ENCODE data around the gene UBE2E2.

Gene UBE2E2

DNA sequence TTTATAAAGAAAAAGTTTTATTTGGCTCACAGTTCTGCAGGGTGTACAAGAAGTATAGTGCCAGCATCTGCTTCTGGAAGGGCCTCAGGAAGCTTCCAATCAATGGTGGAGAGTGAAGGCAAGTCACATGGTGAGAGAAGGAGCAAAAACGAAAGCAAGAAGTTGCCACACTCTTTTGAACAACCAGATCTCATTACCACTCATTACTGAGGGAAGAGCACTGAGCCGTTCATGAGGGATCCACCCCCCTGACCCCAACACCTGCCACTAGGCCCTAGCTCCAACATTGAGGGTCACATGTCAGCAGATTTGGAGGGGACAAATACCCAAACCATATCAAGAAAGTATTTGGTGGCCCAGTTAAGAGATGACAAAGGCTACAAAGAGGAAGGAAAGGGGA is 363.4 kb downstream of the UBE2E2 start:
- Histone ChIP-seq H3K4me3 (ENCODE audit: low read length) (no peak overlapping the region), H3K36me3 (ENCODE audit: control insufficient read depth, insufficient read depth, low read length) (no peaks in the 10 kb centered on the region), H3K27me3 (ENCODE audit: control insufficient read depth, insufficient read depth, low read length) (no peaks in the 10 kb centered on the region), H3K4me1 (ENCODE audit: control insufficient read depth, insufficient read depth, low read length) (no peaks in the 10 kb centered on the region), H3K9ac (ENCODE audit: low read length) (no peak overlapping the region), H3K27ac (ENCODE audit: low read depth, low read length) (no peak overlapping the region)

DNA sequence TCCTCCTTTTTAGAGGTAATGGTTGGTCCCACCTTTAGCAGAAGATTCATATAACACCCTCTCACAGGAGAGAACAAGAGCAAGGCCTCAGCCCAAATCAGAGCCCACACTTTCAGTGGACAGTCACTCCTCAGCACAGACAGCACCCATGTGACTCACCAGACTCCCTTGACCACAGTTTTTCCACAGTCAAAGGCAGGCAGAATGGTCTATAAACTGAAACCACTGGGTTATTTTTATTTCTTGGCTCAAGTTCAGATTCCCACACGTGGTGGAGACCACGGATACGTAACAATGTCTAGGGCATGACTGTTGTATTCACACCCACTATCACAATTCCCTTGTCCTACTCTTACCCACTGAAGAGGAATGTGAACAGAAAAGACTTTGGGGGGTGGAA is 364.8 kb downstream of the UBE2E2 start:
- Histone ChIP-seq H3K4me3 (ENCODE audit: low read length) (no peak overlapping the region), H3K27ac (ENCODE audit: low read depth, low read length) (no peak overlapping the region), H3K36me3 (ENCODE audit: control insufficient read depth, insufficient read depth, low read length) (no peaks in the 10 kb centered on the region), H3K9ac (ENCODE audit: low read length) (no peak overlapping the region), H3K4me1 (ENCODE audit: control insufficient read depth, insufficient read depth, low read length) (no peaks in the 10 kb centered on the region), H3K27me3 (ENCODE audit: control insufficient read depth, insufficient read depth, low read length) (no peaks in the 10 kb centered on the region)

DNA sequence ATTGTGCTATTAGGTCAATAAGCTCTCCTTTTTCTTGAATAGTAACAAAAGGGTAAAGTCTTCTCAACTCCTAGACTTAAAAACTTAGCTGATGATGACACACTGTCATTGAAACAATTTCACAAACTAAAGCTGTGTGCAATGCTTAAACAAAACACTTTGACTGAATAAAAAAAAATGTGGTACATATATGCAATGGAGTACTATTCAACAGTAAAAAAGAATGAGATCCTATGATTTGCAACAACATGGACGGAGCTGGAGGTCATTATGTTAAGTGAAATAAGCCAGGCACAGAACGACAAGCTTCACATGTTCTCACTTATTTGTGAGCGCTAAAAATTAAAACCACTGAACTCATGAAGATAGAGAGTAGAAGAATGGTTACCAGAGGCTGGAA is 370.7 kb downstream of the UBE2E2 start:
- Histone ChIP-seq H3K36me3 (ENCODE audit: control insufficient read depth, insufficient read depth, low read length) (no peaks in the 10 kb centered on the region), H3K4me1 (ENCODE audit: control insufficient read depth, insufficient read depth, low read length) (no peaks in the 10 kb centered on the region), H3K9ac (ENCODE audit: low read length) (no peak overlapping the region), H3K27me3 (ENCODE audit: control insufficient read depth, insufficient read depth, low read length) (no peaks in the 10 kb centered on the region), H3K27ac (ENCODE audit: low read depth, low read length) (no peak overlapping the region), H3K4me3 (ENCODE audit: low read length) (no peak overlapping the region)

DNA sequence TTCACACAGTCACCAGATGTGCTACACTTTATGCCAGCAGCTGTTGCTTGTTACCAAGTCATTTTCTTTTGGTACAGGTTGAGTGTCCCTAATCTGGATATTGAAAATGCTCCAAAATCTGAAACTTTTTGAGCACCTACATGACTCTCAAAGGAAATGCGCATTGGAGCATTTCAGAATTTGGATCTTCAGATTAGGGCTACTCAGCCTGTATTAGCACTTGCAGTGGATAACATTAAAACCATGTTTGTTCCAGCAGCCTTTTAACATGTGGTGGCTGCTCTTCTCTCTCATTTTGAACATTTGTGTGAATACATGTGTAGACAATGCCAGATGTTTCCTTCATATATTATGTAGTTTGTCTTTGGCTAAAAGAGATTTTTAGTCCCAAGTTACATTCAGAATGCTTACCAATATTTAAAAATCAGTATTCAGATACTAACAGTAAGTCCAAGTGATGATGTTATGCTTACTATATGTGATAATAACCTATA is 371.7 kb downstream of the UBE2E2 start:
- Histone ChIP-seq H3K36me3 (ENCODE audit: control insufficient read depth, insufficient read depth, low read length) (no peaks in the 10 kb centered on the region), H3K9ac (ENCODE audit: low read length) (no peak overlapping the region), H3K27me3 (ENCODE audit: control insufficient read depth, insufficient read depth, low read length) (no peaks in the 10 kb centered on the region), H3K27ac (ENCODE audit: low read depth, low read length) (no peak overlapping the region), H3K4me3 (ENCODE audit: low read length) (no peak overlapping the region), H3K4me1 (ENCODE audit: control insufficient read depth, insufficient read depth, low read length) (no peaks in the 10 kb centered on the region)

DNA sequence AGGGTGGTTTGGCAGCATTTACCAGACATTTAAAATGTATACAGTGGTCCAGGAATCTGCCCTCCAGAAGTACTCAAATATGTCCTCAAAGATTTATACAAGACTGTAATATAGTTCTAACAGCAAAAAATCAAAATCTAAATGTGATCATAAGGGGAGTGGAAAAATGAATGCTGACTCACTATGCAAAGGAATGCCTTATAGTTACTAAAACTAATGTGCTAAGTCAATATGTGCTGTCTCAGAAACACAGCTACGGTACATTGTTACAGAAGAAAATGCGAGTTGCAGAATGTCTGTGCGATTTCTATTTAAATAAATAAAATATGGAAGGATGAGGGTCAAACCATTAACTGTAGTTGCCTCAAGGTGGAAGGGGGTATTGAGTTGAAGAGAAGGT is 372.6 kb downstream of the UBE2E2 start:
- Histone ChIP-seq H3K9ac (ENCODE audit: low read length) (no peak overlapping the region), H3K4me3 (ENCODE audit: low read length) (no peak overlapping the region), H3K27me3 (ENCODE audit: control insufficient read depth, insufficient read depth, low read length) (no peaks in the 10 kb centered on the region), H3K4me1 (ENCODE audit: control insufficient read depth, insufficient read depth, low read length) (no peaks in the 10 kb centered on the region), H3K27ac (ENCODE audit: low read depth, low read length) (no peak overlapping the region), H3K36me3 (ENCODE audit: control insufficient read depth, insufficient read depth, low read length) (no peaks in the 10 kb centered on the region)

DNA sequence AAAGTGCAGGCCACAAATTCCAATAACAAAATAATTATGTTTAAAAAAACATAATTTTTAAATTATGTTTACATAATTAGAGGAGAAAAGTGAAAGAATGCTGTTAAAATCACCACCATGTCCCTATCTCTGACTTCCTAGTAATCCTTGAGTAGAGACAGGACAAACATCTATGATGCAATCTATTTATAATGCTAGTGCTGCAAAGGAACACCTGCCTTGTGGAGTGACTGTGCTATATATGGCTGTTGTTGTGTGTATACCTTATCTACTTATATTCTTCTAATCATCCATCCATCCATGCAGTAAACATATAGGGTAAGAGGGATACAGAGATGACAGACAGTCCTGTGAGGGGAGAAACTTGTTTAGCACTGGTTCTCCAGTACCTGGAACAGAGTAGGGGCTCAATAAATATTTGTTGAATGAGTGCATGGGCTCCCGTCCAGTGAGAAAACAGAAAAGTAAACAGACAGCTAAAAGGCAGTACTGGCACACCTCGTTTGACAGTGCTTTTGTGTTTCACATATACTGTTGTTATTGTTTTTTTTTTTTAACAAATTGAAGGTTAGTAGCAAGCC is 373.3 kb downstream of the UBE2E2 start:
- H3K27me3 ChIP-seq (ENCODE audit: control insufficient read depth, insufficient read depth, low read length): no peaks in the 10 kb centered on the region
- no peaks in the 10 kb centered on the region for H3K36me3 ChIP-seq (ENCODE audit: control insufficient read depth, insufficient read depth, low read length)
- no peak overlapping the region for H3K9ac ChIP-seq (ENCODE audit: low read length)
- no peaks in the 10 kb centered on the region for H3K4me1 ChIP-seq (ENCODE audit: control insufficient read depth, insufficient read depth, low read length)
- no peak overlapping the region for H3K27ac ChIP-seq (ENCODE audit: low read depth, low read length)
- no peak overlapping the region for H3K4me3 ChIP-seq (ENCODE audit: low read length)

DNA sequence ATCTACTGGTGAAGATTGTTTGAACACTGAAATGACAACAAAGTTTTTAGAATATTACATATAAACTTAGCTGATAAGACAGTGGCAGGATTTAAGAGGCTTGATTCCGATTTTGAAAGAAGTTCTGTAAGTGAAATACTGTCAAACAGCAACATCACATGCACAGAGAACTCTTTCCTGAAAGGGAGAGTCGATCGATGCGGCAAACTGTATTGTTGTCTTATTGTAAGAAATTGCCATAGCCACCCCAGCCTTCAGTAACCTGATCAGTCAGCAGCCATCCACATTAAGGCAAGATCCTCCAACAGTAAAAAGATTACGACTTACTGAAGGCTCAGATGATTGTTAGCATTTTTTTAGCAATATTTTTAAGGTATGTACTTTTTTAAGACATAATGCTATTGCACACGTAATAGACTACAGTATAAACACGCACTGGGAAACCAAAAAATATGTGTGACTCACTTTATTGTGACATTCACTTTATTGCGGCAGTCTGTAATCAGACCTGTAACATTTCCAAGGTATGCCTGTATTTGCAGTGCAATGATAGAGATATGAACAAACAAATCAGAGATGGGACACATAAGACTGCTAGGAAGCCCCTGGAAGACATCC is 377.1 kb downstream of the UBE2E2 start:
- Histone ChIP-seq H3K27ac (ENCODE audit: low read depth, low read length) (no peak overlapping the region), H3K36me3 (ENCODE audit: control insufficient read depth, insufficient read depth, low read length) (no peaks in the 10 kb centered on the region), H3K9ac (ENCODE audit: low read length) (no peak overlapping the region), H3K27me3 (ENCODE audit: control insufficient read depth, insufficient read depth, low read length) (no peaks in the 10 kb centered on the region), H3K4me3 (ENCODE audit: low read length) (no peak overlapping the region), H3K4me1 (ENCODE audit: control insufficient read depth, insufficient read depth, low read length) (no peaks in the 10 kb centered on the region)

DNA sequence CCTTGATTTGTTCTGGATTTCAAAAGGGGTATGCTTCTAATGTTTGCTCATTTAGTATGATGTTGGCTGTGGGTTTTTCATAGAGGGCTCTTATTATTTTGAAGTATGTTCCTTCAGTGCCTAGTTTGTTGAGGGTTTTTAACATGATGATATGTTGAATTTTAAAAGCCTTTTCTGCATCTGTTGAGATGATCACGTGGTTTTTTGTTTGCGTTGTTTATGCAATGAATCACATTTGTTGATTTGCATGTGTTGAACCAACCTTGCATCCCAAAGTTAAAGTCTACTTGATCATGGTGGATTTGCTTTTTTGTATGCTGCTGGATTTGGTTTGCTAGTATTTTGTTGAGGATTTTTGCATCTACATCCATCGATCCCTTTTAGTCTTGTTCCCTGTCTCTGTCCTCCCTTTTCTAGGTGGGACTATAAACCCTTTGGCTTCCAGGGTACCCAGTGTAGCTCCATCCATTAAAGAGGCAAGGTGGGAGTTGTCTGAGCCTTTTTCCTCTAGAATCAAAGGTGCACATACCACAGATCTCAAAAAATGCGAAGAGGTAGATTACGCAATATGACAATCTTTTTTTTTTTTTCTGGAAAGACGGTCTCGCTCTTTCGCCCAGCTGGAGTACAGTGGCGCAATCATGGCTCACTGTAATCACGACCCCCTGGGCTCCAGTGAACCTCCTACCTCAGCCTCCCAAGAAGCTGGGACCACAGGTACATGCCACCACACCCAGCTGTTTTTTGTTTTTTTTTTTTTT is 381.0 kb downstream of the UBE2E2 start:
- H3K4me3 ChIP-seq (ENCODE audit: low read length): no peak overlapping the region
- no peaks in the 10 kb centered on the region for H3K27me3 ChIP-seq (ENCODE audit: control insufficient read depth, insufficient read depth, low read length)
- no peak overlapping the region for H3K27ac ChIP-seq (ENCODE audit: low read depth, low read length)
- H3K9ac ChIP-seq (ENCODE audit: low read length): no peak overlapping the region
- H3K4me1 ChIP-seq (ENCODE audit: control insufficient read depth, insufficient read depth, low read length): no peaks in the 10 kb centered on the region
- H3K36me3 ChIP-seq (ENCODE audit: control insufficient read depth, insufficient read depth, low read length): no peaks in the 10 kb centered on the region

DNA sequence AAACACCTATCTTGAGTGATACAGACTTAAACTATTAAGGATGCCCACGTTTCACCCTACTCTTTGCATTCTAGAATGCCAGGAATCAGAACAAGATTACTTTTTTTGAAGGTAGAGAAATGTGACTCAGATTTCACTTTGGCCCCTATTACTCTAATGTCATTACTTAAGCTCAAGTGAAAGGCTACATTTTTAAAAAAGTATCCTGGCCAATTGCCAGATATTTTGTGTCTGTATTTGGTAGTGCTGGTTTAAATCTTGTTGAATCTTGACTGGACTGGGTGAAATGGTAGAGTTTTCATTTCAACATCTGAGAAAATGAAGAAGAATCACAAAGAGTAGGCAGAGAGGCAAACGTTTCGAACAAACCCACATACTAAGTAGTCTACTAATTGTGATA is 384.4 kb downstream of the UBE2E2 start:
- no peak overlapping the region for H3K9ac ChIP-seq (ENCODE audit: low read length)
- H3K4me1 ChIP-seq (ENCODE audit: control insufficient read depth, insufficient read depth, low read length): no peaks in the 10 kb centered on the region
- H3K27me3 ChIP-seq (ENCODE audit: control insufficient read depth, insufficient read depth, low read length): no peaks in the 10 kb centered on the region
- no peak overlapping the region for H3K4me3 ChIP-seq (ENCODE audit: low read length)
- H3K36me3 ChIP-seq (ENCODE audit: control insufficient read depth, insufficient read depth, low read length): no peaks in the 10 kb centered on the region
- no peak overlapping the region for H3K27ac ChIP-seq (ENCODE audit: low read depth, low read length)

DNA sequence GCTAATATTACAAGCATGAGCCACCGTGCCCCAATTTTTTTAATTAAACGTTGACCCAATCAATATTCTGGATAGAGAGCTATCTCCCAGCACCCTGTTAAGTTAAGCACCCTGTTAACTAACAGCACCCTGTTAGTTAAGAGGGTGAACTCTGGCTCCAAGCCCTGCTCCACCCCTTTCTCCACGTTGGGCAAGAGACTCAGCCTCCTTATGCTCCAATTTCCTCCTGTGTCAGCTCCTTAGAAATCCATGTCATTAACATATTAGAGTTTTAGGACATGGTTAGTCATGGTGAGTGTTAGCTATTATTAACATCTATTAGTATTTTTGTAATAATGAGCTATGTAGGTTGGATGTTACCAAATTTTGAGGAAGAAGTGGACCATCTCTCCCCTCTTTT is 385.4 kb downstream of the UBE2E2 start:
- H3K36me3 ChIP-seq (ENCODE audit: control insufficient read depth, insufficient read depth, low read length): no peaks in the 10 kb centered on the region
- no peak overlapping the region for H3K9ac ChIP-seq (ENCODE audit: low read length)
- no peak overlapping the region for H3K27ac ChIP-seq (ENCODE audit: low read depth, low read length)
- no peak overlapping the region for H3K4me3 ChIP-seq (ENCODE audit: low read length)
- no peaks in the 10 kb centered on the region for H3K27me3 ChIP-seq (ENCODE audit: control insufficient read depth, insufficient read depth, low read length)
- H3K4me1 ChIP-seq (ENCODE audit: control insufficient read depth, insufficient read depth, low read length): no peaks in the 10 kb centered on the region

DNA sequence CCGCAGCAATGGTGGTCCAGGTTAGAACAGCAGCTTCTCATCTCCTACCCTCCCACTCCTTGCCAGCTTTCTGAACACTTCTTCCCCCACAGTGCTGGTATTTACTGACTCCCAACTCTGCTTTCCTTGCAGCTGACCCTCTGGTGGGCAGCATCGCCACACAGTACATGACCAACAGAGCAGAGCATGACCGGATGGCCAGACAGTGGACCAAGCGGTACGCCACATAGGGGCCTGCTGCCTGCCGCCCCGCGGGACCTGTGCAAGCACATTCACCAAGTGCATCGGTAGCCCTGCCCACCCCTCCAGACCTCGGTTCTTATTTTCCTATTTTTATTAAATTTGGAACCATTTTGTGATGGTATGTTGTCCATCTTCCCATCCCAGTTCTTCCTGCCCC is 386.5 kb downstream of the UBE2E2 start:
- no peaks in the 10 kb centered on the region for H3K4me1 ChIP-seq (ENCODE audit: control insufficient read depth, insufficient read depth, low read length)
- H3K4me3 ChIP-seq (ENCODE audit: low read length): no peak overlapping the region
- no peaks in the 10 kb centered on the region for H3K36me3 ChIP-seq (ENCODE audit: control insufficient read depth, insufficient read depth, low read length)
- no peak overlapping the region for H3K27ac ChIP-seq (ENCODE audit: low read depth, low read length)
- no peaks in the 10 kb centered on the region for H3K27me3 ChIP-seq (ENCODE audit: control insufficient read depth, insufficient read depth, low read length)
- no peak overlapping the region for H3K9ac ChIP-seq (ENCODE audit: low read length)

DNA sequence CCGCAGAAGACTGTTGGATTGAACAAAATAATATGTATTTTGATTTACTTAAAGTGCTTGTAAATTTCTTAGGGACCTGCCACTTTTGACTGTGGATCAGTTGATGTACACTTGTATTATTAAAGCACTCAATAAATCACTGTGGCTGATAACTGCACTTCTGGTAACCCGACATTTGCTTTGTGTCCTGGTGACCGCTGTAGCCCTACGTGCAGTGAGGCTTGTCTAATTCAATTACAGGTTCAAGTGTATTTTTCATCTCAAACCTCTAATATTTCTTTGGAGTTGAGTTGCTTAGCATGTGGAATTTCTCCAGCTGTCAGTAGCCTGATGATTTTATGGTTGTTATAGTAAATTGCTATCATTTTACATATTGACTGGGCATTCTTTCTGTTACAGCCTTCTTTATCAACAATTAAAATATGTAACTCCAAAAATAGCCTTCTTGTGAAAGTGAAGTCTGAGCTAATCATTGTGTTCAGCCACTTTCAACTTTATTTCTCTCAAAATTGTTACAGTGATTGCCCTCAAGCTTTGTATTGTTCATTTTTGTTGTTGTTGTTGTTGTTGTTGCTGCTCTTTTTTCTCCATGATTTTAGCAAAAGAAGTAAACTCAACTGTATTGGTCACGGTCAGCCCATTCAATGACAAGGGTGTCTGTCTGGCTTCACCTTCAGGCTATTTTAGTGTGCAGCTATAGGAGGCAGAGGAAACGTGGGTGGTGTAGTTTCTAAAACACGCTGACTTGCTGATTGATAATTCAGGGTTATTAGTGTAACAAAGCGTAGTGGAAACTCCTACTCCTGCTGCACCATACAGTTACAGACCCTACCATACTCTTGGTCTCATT is 387.5 kb downstream of the UBE2E2 start:
- Histone ChIP-seq H3K27me3 (ENCODE audit: control insufficient read depth, insufficient read depth, low read length) (no peaks in the 10 kb centered on the region), H3K4me1 (ENCODE audit: control insufficient read depth, insufficient read depth, low read length) (no peaks in the 10 kb centered on the region), H3K36me3 (ENCODE audit: control insufficient read depth, insufficient read depth, low read length) (no peaks in the 10 kb centered on the region), H3K9ac (ENCODE audit: low read length) (no peak overlapping the region), H3K27ac (ENCODE audit: low read depth, low read length) (no peak overlapping the region), H3K4me3 (ENCODE audit: low read length) (no peak overlapping the region)

Measured in rectal smooth muscle tissue (tissue), 1 donor.